Peyer's patch (tissue), 4 donors: ENCODE results near the gene RAD18. TPM values are rescaled to one million over a fixed set of nuclear protein-coding genes. Genes with fewer than 3 reads are reported as not detected.

Experiments
- DNase-seq, 3 donors: peaks; one replicate each; pipeline ENCODE4 v3.0.0-alpha.2; 2017 to 2019
- H3K27ac ChIP-seq, 4 donors: fragments of 200-600 bp; sonication (generic); one replicate each; pipeline ENCODE4 v1.5.1; 2016 to 2019
- H3K27me3 ChIP-seq, 2 donors: fragments of 200-600 bp; sonication (generic); one replicate each; pipeline ENCODE4 v1.5.1; 2019
- H3K36me3 ChIP-seq, 3 donors: fragments of 200-600 bp; sonication (generic); one replicate each; pipeline ENCODE4 v1.5.1; 2016 to 2019
- H3K4me1 ChIP-seq, 4 donors: fragments of 200-600 bp; sonication (generic); one replicate each; pipeline ENCODE4 v1.5.1; 2016 to 2019
- H3K4me3 ChIP-seq, 4 donors: fragments of 200-600 bp; sonication (generic); 1 replicate in 3 of 4; 2 replicates in 1 of 4; pipeline ENCODE4 v1.5.1; 2016 to 2019; ENCODE audit warnings: mild to moderate bottlenecking in 1 of 4
- H3K9me3 ChIP-seq, 4 donors: fragments of 200-600 bp; sonication (generic); one replicate each; pipeline ENCODE4 v1.5.1; 2016 to 2019; ENCODE audit warnings: mild to moderate bottlenecking in 1 of 4
- POLR2A ChIP-seq, 2 donors: fragments of 450-650 bp; IDR thresholded peaks; one replicate each; pipeline ENCODE4 v1.5.1; 2017; ENCODE audit warnings: antibody characterized with exemption in 2 of 2, mild to moderate bottlenecking in 2 of 2, moderate library complexity in 2 of 2
- total RNA-seq, 4 donors: library from RNA; depleted of rRNA; stranded (reverse); fragments of >200 nt; gene quantifications; one replicate each; pipeline ENCODE4 v1.1.0, GENCODE V29; 2016
- TF ChIP-seq, protein P1 (sequence below), 6 experiments: fragments of 450-650 bp in 4 of 6; fragments of 200-600 bp in 2 of 6; sonication (generic) in 1 of 6; IDR thresholded peaks; one replicate each; pipeline ENCODE4 v1.5.1; 2017 to 2019; ENCODE audit warnings: antibody characterized with exemption in 6 of 6, mild to moderate bottlenecking in 3 of 6, moderate library complexity in 1 of 6

RAD18 gene
- total RNA-seq, 4 donors from 2014 or later = 6.5 to 26.4 (median 10.3) TPM

DNA sequence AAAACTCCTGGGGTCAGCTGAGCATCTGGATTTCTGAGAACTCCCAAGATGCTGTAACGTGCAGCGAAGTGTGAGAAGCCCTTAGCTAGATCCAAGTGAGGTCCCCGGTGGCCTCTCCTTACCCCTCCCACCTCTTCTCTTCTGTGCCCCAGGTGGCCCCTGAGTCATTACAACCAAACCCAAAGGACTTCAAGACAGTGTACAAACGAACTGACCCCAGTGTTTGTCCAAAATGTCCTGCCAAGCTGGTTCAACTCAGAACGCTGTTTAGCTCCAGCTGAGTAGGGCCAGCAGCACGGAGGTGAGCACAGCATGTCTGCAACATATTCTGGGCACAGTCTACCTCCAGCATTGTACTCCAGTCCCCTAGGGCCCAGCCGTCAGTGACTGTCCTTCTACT lies 119.9 kb downstream of the RAD18 start:
- Histone ChIP-seq H3K27ac (no peak overlapping the region), H3K36me3 (no peaks in the 10 kb centered on the region), H3K4me3 (no peak overlapping the region), H3K9me3 (no peaks in the 10 kb centered on the region), H3K27me3 (no peaks in the 10 kb centered on the region), H3K4me1 (no peaks in the 10 kb centered on the region)
- TF ChIP-seq POLR2A (IDR thresholded peaks at IDR 0.05) = no peak
- TF ChIP-seq, protein P1, sequence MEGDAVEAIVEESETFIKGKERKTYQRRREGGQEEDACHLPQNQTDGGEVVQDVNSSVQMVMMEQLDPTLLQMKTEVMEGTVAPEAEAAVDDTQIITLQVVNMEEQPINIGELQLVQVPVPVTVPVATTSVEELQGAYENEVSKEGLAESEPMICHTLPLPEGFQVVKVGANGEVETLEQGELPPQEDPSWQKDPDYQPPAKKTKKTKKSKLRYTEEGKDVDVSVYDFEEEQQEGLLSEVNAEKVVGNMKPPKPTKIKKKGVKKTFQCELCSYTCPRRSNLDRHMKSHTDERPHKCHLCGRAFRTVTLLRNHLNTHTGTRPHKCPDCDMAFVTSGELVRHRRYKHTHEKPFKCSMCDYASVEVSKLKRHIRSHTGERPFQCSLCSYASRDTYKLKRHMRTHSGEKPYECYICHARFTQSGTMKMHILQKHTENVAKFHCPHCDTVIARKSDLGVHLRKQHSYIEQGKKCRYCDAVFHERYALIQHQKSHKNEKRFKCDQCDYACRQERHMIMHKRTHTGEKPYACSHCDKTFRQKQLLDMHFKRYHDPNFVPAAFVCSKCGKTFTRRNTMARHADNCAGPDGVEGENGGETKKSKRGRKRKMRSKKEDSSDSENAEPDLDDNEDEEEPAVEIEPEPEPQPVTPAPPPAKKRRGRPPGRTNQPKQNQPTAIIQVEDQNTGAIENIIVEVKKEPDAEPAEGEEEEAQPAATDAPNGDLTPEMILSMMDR (IDR thresholded peaks at IDR 0.05) = no peak
- no peak for DNase-seq

- H3K36me3 ChIP-seq = no peaks in the 10 kb centered on the region
- no peaks in the 10 kb centered on the region for H3K27me3 ChIP-seq
- no peaks in the 10 kb centered on the region for H3K9me3 ChIP-seq
- TF ChIP-seq POLR2A (IDR thresholded peaks at IDR 0.05) = no peak
- TF ChIP-seq, protein P1 (IDR thresholded peaks at IDR 0.05) = no peak
- H3K27ac ChIP-seq = no peak overlapping the region
- no peak for DNase-seq
- no peak overlapping the region for H3K4me3 ChIP-seq
- H3K4me1 ChIP-seq = no peaks in the 10 kb centered on the region
These were observed 121.0 kb downstream of the RAD18 start for GRCh38 chr3:8842293-8842692.

DNA sequence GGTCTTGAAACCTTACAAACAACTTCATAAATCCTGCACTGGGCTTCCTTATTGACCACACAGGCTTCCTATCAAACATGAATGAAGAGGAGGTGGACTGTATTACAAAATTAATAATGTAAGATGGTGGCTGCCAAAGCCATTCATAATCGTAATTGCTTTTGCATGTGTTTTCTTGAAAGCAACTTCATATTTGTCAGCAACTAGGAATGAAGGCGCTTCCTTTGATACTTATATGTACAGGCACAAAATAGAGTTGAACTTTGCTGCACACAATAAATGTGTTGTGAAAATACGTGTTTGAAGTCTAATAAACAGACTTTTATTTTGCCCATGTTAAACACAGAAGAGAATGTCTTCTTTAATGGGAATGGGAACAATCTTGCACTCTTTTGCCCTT lies 121.8 kb downstream of the RAD18 start:
- H3K27ac ChIP-seq = no peak overlapping the region
- no peak for DNase-seq
- H3K4me3 ChIP-seq = no peak overlapping the region
- no peak for TF ChIP-seq POLR2A (IDR thresholded peaks at IDR 0.05)
- TF ChIP-seq, protein P1 (IDR thresholded peaks at IDR 0.05) = no peak
- H3K36me3 ChIP-seq = no peaks in the 10 kb centered on the region
- no peaks in the 10 kb centered on the region for H3K4me1 ChIP-seq
- H3K9me3 ChIP-seq = no peaks in the 10 kb centered on the region
- H3K27me3 ChIP-seq = no peaks in the 10 kb centered on the region

DNA sequence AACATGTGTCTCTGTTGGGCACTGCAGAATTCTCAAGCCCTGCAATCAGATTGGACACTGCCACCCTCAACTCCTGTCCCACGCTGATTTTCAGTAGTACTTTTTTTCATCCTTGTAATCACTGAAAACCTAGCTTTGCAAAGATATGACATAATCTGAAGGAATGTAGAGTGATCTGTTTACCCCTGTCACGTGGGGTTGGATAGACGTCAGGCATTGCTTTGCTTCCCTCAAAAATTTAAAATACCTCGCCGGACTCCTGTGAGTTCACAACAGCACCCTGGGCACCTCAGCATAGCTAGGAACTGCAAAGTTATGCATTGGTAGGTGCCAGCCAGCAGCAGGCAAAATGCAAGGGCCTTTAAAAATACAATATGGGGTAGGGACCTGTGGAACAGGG lies 122.7 kb downstream of the RAD18 start:
- H3K9me3 ChIP-seq = no peaks in the 10 kb centered on the region
- no peak overlapping the region for H3K4me3 ChIP-seq
- H3K27me3 ChIP-seq = no peaks in the 10 kb centered on the region
- TF ChIP-seq, protein P1 (IDR thresholded peaks at IDR 0.05) = no peak
- TF ChIP-seq POLR2A (IDR thresholded peaks at IDR 0.05) = no peak
- no peaks in the 10 kb centered on the region for H3K4me1 ChIP-seq
- no peak overlapping the region for H3K27ac ChIP-seq
- no peak for DNase-seq
- H3K36me3 ChIP-seq = no peaks in the 10 kb centered on the region

DNA sequence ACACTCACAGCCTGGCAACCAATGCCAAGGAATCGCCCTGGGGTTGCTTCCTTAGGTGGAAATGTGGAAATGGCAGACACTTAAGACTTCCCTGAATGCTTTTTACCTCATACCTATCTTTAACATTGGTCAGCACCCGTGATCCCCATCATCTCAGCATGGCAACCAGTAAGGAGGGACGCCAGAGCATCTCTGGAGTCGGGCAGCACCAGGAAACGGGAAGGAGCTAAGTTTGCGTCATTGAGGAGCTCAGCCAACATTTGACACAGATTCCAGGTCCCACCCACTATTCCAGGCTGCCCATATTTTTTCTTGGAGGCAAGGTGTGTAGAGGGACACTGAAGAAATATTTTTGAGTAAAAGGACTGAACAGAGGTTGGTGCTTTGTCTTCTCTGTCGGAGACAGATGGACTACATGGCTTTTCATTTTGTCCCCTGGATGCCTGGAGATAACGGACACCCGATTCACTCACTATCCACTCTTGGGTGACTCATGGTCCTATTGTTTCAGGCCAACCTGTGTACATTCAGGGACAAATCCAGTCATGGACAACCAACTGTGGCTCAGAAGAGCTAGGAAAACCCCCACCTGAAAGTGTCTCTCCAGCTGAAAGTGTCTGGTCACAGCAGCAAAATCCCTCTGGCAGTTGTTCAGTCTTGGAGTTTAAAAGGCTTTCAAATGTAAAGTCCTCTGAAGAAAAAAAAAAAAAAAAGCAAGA lies 123.5 kb downstream of the RAD18 start:
- H3K27ac ChIP-seq = no peak overlapping the region
- TF ChIP-seq, protein P1 (IDR thresholded peaks at IDR 0.05) = no peak
- TF ChIP-seq POLR2A (IDR thresholded peaks at IDR 0.05) = no peak
- H3K36me3 ChIP-seq = no peaks in the 10 kb centered on the region
- no peaks in the 10 kb centered on the region for H3K4me1 ChIP-seq
- no peaks in the 10 kb centered on the region for H3K27me3 ChIP-seq
- no peak for DNase-seq
- H3K9me3 ChIP-seq = no peaks in the 10 kb centered on the region
- H3K4me3 ChIP-seq = no peak overlapping the region
